MCF 10A (cell line): ENCODE measurements around the gene HYLS1. TPM values are rescaled to one million over a fixed set of nuclear protein-coding genes. Genes with fewer than 3 reads are reported as not detected.

Source experiments
- BruUV-seq: library from RNA; stranded (reverse); fragments of 400-500 nt; replicated peaks from 2 replicates; lab custom pipeline; 2021; lab: Mats Ljungman, UMichigan
- CTCF ChIA-PET: fragments of 300-600 bp; sonication (Branson Sonifier 250); formaldehyde crosslinking; extraction: SDS; loops from one replicate; lab custom pipeline; 2021; ENCODE audit warnings: antibody characterized with exemption, inconsistent platforms; lab: Yijun Ruan, JAX
- POLR2A ChIA-PET: fragments of 300-600, 350-650 bp; sonication (Branson Sonifier 250); formaldehyde crosslinking; extraction: SDS; loops from one replicate; lab custom pipeline; 2020; ENCODE audit warnings: antibody characterized with exemption, inconsistent platforms; lab: Yijun Ruan, JAX
- DNase-seq: peaks from one replicate; pipeline ENCODE4 v3.0.0-alpha.2; 2018; ENCODE audit not compliant: unreplicated experiment
- H3K27ac Mint-ChIP-seq: one replicate; pipeline ENCODE4 v1.8.0; 2022; ENCODE audit warnings: mild to moderate bottlenecking, low read depth, mixed read lengths; ENCODE audit not compliant: unreplicated experiment
- H3K27me3 Mint-ChIP-seq: one replicate; pipeline ENCODE4 v1.8.0; 2022; ENCODE audit warnings: mixed read lengths; ENCODE audit not compliant: insufficient read depth, unreplicated experiment
- H3K36me3 Mint-ChIP-seq: one replicate; pipeline ENCODE4 v1.8.0; 2022; ENCODE audit warnings: mild to moderate bottlenecking, moderate library complexity, mixed read lengths; ENCODE audit not compliant: insufficient read depth, unreplicated experiment
- H3K4me1 Mint-ChIP-seq: one replicate; pipeline ENCODE4 v1.8.0; 2022; ENCODE audit warnings: mixed read lengths; ENCODE audit not compliant: insufficient read depth, unreplicated experiment
- H3K4me3 Mint-ChIP-seq: one replicate; pipeline ENCODE4 v1.8.0; 2022; ENCODE audit warnings: mild to moderate bottlenecking, moderate library complexity, mixed read lengths; ENCODE audit not compliant: unreplicated experiment
- H3K9me3 Mint-ChIP-seq: one replicate; pipeline ENCODE4 v1.8.0; 2022; ENCODE audit warnings: mixed read lengths; ENCODE audit not compliant: unreplicated experiment
- intact Hi-C: fragments of 100-400 bp; cut with micrococcal nuclease; formaldehyde crosslinking; loops from 2 replicates; pipeline ENCODE4 v1.14.1; 2022
- total RNA-seq: library from RNA; stranded (reverse); gene quantifications from 2 replicates; pipeline ENCODE4 v1.2.3, GENCODE V29; 2022
- TF ChIP-seq, protein P1 (sequence below): fragments of 200-600 bp; IDR thresholded peaks from one replicate; pipeline ENCODE4 v1.8.0; 2022; ENCODE audit warnings: antibody characterized with exemption, mild to moderate bottlenecking; ENCODE audit not compliant: unreplicated experiment

Gene HYLS1
- total RNA-seq, 1 experiment from 2014 or later = 10.2 TPM

DNA sequence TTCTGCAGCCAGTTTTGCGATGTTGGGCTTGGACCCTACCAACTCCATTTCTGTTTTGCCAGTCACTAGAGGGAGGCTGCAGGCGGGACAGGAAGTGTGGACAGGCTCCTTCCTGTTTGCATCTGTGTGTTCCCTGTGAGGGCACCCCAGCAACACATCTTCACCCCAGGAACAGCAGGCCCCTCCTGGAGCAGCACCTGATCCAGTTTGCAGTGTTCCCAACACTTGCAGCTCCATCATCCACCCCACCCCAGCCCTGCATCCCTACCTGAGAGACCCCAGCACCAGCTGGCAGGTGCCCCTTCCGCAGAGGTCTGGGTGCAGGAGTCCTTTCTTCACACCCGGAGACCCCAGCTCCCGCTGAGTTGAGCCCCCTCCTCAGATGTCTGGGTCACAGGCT, 51.0 kb downstream of the HYLS1 start:
- POLR2A ChIA-PET = interaction anchor here (1.7 kb wide), 1 partner anchor 123 kb away, joined by 7 read pairs; the partner anchor contains the start of gene CDON
- TF ChIP-seq, protein P1, sequence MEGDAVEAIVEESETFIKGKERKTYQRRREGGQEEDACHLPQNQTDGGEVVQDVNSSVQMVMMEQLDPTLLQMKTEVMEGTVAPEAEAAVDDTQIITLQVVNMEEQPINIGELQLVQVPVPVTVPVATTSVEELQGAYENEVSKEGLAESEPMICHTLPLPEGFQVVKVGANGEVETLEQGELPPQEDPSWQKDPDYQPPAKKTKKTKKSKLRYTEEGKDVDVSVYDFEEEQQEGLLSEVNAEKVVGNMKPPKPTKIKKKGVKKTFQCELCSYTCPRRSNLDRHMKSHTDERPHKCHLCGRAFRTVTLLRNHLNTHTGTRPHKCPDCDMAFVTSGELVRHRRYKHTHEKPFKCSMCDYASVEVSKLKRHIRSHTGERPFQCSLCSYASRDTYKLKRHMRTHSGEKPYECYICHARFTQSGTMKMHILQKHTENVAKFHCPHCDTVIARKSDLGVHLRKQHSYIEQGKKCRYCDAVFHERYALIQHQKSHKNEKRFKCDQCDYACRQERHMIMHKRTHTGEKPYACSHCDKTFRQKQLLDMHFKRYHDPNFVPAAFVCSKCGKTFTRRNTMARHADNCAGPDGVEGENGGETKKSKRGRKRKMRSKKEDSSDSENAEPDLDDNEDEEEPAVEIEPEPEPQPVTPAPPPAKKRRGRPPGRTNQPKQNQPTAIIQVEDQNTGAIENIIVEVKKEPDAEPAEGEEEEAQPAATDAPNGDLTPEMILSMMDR = no peak
- CTCF ChIA-PET = interaction anchor here (0.8 to 3.6 kb wide), 9 partner anchors 13 to 260 kb away, joined by 3 to 16 read pairs (median 4); partner anchors contain the start of gene CDON
- no TSS peak for BruUV-seq
- Mint-ChIP-seq H3K4me1 (peaks cover 9% of the 10 kb centered on the region), H3K27ac (no peak overlapping the region), H3K9me3 (no peaks in the 10 kb centered on the region), H3K4me3 (no peak overlapping the region), H3K27me3 (no peaks in the 10 kb centered on the region), H3K36me3 (no peaks in the 10 kb centered on the region)
- intact Hi-C loops = no loop called here
- no peak for DNase-seq

DNA sequence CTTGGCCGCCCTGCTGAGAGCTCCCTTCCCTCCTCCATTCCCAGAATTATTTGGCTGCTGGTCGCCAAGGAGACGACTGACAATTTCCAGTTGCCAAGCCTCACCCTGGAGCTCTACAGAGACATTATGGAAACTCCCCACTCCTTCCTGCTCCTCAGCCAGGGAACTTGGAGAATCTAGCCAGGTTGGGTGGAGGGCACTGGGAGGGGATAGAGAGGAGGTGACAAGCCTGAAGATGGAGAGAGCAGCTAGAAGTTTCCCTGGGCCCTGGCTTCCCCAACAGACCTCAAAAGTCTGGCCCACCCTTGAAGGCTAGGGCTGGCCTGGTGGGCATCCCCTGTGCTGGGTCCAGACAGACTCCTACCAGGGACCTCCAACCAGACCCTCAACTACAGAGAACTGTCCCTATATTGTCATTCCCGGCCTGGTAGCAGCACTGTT, 51.6 kb downstream of the HYLS1 start:
- ChIA-PET CTCF (interaction anchor here (0.8 to 7.4 kb wide), 9 partner anchors 16 to 259 kb away, joined by 3 to 137 read pairs (median 4); partner anchors contain the start of gene CDON), POLR2A (interaction anchor here (1.7 kb wide), 1 partner anchor 123 kb away, joined by 7 read pairs; the partner anchor contains the start of gene CDON)
- DNase-seq = no peak
- Mint-ChIP-seq H3K4me3 (no peak overlapping the region), H3K9me3 (no peaks in the 10 kb centered on the region), H3K36me3 (no peaks in the 10 kb centered on the region), H3K4me1 (peaks cover 9% of the 10 kb centered on the region), H3K27me3 (no peaks in the 10 kb centered on the region), H3K27ac (no peak overlapping the region)
- intact Hi-C loops = no loop called here
- no TSS peak for BruUV-seq
- TF ChIP-seq, protein P1 = no peak

DNA sequence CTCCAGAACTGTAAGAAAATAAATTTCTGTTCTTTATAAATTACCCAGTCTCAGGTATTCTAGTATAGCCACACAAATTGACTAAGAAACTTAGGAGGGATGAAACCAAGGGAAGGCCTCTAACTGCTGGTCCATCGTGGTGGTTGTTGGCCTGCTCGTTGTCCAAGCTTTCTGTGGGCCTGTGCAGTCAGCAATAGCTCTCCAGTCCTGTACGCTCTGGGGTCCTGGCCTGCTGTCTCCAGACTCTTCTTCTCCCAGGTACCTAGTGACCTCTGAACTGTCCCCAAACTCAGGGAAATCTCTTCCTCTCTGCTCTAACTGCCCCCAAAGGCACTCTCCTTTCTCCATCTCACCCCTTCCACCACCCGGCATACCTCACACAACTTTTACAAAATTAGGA, 52.7 kb downstream of the HYLS1 start:
- H3K4me3 Mint-ChIP-seq = no peak overlapping the region
- H3K27ac Mint-ChIP-seq = no peak overlapping the region
- TF ChIP-seq, protein P1 = no peak
- no peaks in the 10 kb centered on the region for H3K9me3 Mint-ChIP-seq
- intact Hi-C loops = no loop called here
- no peaks in the 10 kb centered on the region for H3K27me3 Mint-ChIP-seq
- H3K36me3 Mint-ChIP-seq = no peaks in the 10 kb centered on the region
- ChIA-PET CTCF (interaction anchor here (0.6 to 7.4 kb wide), 19 partner anchors 10 to 1937 kb away, joined by 3 to 137 read pairs (median 4); partner anchors contain the start of gene CDON), POLR2A (interaction anchor here (0.6 to 1.0 kb wide), 2 partner anchors 37 to 122 kb away, joined by 3 to 5 read pairs; no protein-coding TSS in a partner anchor)
- H3K4me1 Mint-ChIP-seq = peaks cover 9% of the 10 kb centered on the region
- BruUV-seq = no TSS peak
- DNase-seq = no peak

DNA sequence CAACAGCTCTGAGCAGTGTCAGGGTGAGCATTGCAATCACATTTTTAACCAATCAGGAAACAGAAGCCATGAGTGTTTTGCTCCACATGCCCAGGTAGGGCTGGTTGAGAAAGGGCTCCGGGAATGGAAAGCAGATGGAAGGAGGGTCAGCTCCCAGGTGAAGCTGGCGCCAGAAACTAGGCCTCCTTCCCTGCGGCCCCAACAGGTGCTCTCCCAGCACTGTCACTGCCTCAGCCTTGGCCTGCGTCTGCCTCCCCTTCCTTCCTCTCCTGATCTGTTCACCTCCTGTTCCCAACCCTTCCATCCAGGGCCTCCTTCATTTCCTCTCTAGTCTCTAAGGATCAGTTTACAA, 53.8 kb downstream of the HYLS1 start:
- TF ChIP-seq, protein P1 = no peak
- Mint-ChIP-seq H3K27me3 (no peaks in the 10 kb centered on the region), H3K36me3 (no peaks in the 10 kb centered on the region), H3K27ac (no peak overlapping the region), H3K4me1 (peaks cover 9% of the 10 kb centered on the region), H3K4me3 (no peak overlapping the region), H3K9me3 (no peaks in the 10 kb centered on the region)
- DNase-seq = no peak
- ChIA-PET CTCF (interaction anchor here (0.6 to 7.4 kb wide), 37 partner anchors 9 to 1162 kb away, joined by 3 to 137 read pairs (median 5); partner anchors contain the start of genes CDON and DDX25), POLR2A (interaction anchor here (1.3 to 2.7 kb wide), 2 partner anchors 121 to 173 kb away, joined by 6 to 14 read pairs; partner anchors contain the start of gene CDON)
- intact Hi-C loops = no loop called here
- BruUV-seq = no TSS peak
